Measurements from ENCODE around the gene UBQLN4.

Gene UBQLN4

GRCh38 chr1:156014829-156015228, 38.8 kb downstream of the UBQLN4 start:
- no peak for DNase-seq (ENCODE audit: low spot score)

GRCh38 chr1:156012051-156012817, 41.4 kb downstream of the UBQLN4 start:
- DNase-seq (ENCODE audit: low spot score), result no peak

GRCh38 chr1:156009404-156009803, 44.2 kb downstream of the UBQLN4 start:
- DNase-seq (ENCODE audit: low spot score), result no peak

GRCh38 chr1:156006666-156007376, 46.8 kb downstream of the UBQLN4 start:
- no peak for DNase-seq (ENCODE audit: low spot score)

- DNase-seq (ENCODE audit: low spot score), result no peak
Measured at GRCh38 chr1:156004843-156005584, 48.6 kb downstream of the UBQLN4 start.

GRCh38 chr1:156003923-156004188, 49.7 kb downstream of the UBQLN4 start:
- DNase-seq (ENCODE audit: low spot score), result no peak

- no peak for DNase-seq (ENCODE audit: low spot score)
Measured at GRCh38 chr1:156002188-156002911, 51.2 kb downstream of the UBQLN4 start.

- no peak for DNase-seq (ENCODE audit: low spot score)
Measured at GRCh38 chr1:156001662-156002171, 51.9 kb downstream of the UBQLN4 start.

GRCh38 chr1:156001021-156001661, 52.5 kb downstream of the UBQLN4 start:
- DNase-seq (ENCODE audit: low spot score), result no peak

GRCh38 chr1:155999964-156000363, 53.6 kb downstream of the UBQLN4 start:
- no peak for DNase-seq (ENCODE audit: low spot score)

GRCh38 chr1:155996166-155996565, 57.4 kb downstream of the UBQLN4 start:
- DNase-seq (ENCODE audit: low spot score), result peak; percentile 1

- no peak for DNase-seq (ENCODE audit: low spot score)
Measured at GRCh38 chr1:155993595-155993994, 60.0 kb downstream of the UBQLN4 start.

GRCh38 chr1:155990005-155990739, 63.4 kb downstream of the UBQLN4 start:
- DNase-seq (ENCODE audit: low spot score), result no peak

- DNase-seq (ENCODE audit: low spot score), result peak; percentile 87
Measured at GRCh38 chr1:155989242-155990004, 64.2 kb downstream of the UBQLN4 start.
